NCI-H524 (cell line): ENCODE measurements around the gene TPSD1.
A peak's percentile ranks its signal among the peaks of the same experiment; 100 is the strongest.

Source experiments
- DNase-seq, 2 experiments: peaks; one replicate each; lab custom pipeline; 2025; lab: John Stamatoyannopoulos, UW

Gene TPSD1

DNA sequence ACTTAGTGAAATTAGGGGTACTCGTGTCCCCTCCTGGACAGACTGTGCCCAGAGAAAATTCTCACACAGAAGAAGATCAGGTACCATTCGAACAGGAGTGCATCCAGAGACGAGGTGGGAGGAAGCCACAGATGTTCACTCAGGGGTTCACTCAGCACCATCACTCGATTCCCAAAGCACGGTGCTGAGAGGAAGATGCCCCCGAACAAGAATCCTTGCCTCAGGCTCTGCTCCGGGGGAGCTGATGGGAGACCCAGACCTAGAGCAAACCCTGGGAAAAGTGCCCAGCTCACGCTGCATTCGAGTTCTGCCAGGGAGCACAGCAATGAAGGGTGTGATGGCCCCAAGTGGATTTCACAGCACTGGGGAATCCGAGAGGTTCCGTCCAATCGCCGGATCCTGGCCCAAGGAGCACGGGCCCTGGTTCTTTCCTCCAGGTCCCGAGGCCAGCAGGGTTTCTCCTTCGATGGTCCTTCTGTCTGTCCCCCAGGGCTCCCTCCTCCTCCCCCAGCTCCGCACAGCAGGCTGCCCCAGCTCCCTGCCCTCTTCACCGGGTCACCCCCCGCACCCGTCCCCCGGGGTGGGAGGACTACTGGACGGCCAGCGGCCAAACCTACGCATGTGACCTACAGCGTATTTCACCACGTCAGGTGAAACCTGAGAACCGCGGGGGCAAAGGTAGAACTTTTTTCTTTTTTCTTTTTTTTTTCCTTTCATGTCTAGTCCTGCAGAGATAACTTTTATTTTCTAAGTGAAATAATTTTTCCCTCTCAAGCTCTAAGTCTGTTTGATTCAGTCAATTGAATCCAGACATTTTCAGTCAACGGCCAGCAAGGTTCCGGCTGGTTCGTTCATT, 43.4 kb downstream of the TPSD1 start:
- no peak for DNase-seq

DNA sequence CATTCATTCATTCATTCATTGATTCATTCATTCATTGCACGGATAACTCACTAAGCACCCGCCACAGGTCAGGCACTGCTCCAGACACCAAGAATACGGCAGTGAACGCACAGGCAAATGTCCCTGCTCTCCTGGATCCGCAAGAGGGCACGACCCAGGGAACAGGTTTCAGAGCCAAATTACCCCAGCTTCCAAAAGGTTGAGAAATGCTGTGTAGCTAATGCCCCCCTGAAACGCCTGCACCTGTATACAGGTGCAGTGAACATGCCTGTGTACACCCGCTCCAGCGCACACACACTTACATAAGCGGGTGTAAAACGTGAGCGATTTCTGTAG, 44.0 kb downstream of the TPSD1 start:
- no peak for DNase-seq

DNA sequence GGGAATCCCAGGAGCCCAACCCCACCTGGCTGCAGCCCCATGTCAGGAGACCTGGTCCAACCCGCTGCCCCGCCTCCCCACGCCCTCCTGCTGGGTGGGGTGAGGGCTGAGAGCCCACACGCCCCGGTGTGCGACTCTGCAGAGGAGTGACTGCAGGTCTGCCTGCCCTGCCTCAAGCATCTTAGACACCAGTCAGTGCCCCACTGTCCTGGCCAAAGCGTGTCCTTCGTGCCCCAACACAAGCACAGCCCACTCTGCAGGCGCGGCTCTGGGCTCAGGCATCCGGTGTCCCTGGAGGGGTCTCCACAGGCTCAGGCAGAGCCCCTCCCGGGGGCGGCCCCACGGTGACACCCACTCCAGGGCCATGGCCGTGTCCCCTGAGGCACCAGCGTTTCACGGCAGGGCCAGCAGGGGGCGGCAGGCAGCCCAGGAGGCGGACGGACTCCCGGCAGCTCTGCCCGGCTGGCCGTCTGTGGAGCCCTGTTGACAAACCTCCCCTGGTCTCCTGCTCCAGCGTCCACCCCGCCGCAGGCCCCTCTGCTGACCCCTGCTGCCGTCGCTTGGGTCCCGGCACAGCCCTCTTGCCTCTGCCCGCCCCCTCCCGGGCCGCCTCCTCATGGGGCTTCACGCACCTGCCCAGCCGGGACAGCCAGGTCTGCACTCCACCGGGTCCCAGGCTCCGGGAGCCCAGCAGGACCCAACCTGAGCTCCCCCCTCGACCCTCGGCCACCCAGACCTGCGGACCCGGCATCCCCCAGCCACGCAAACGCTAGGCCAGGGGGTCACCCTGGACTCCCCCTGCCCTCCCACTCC, 45.0 kb downstream of the TPSD1 start:
- peak in 1 of 2 experiments; percentile 57 for DNase-seq

DNA sequence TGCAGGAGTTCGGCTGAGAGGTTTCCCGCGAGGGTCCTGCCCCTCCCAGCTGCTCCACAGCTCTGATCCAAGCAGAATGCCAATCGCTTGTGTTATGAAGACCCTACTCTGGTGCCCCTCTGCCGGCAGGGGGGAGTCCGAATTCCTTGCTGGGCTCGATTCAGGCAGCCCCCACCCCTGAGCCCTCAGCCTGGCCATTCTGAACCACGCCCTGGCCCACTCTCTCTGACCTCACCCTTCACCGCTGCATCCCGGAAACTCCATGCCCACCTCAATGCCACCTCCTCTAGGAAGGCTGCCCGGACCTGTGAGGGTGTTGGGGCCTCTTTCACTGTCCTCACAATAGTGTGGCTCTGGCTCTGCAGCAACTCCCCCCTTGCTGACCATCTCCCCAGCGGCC, 45.7 kb downstream of the TPSD1 start:
- no peak for DNase-seq

DNA sequence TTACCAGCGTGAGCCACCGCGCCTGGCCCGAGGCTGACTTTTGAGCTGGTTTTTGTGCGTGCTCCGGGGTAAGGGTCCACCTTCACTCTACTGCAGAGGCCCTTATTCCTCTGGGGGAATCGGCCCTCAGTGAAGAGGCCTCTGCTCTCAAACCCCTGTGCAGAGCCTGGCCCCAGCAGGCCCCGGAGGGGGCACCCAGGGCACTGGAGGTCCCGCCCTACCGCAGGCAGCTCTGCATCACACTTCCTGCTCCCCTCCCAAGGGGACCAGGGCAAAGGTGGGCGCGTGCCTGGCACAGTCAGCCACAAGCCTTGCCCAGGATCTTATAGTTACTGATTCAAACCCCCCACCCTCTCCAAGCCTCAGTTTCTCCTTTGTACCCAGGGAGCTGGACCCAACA, 50.0 kb downstream of the TPSD1 start:
- DNase-seq, result no peak

DNA sequence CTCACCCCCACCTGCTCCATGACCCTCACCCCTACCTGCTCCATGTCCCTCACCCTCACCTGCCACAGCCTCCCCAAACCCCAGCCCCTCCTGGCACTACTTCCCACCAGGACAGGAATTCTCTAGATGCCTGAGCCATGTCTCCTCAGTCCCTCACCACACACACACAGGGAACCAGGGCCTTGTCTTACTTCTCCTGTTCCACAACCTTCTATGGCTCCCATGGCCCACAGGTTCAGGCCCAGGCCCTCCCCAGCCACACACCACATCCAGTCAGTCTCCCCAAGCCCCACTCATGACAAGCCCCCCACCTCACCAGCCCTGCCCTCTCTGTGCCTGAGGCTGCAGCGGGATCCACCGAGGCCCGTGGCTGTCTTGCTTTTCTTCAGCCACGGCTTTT, 50.5 kb downstream of the TPSD1 start:
- DNase-seq, result no peak

DNA sequence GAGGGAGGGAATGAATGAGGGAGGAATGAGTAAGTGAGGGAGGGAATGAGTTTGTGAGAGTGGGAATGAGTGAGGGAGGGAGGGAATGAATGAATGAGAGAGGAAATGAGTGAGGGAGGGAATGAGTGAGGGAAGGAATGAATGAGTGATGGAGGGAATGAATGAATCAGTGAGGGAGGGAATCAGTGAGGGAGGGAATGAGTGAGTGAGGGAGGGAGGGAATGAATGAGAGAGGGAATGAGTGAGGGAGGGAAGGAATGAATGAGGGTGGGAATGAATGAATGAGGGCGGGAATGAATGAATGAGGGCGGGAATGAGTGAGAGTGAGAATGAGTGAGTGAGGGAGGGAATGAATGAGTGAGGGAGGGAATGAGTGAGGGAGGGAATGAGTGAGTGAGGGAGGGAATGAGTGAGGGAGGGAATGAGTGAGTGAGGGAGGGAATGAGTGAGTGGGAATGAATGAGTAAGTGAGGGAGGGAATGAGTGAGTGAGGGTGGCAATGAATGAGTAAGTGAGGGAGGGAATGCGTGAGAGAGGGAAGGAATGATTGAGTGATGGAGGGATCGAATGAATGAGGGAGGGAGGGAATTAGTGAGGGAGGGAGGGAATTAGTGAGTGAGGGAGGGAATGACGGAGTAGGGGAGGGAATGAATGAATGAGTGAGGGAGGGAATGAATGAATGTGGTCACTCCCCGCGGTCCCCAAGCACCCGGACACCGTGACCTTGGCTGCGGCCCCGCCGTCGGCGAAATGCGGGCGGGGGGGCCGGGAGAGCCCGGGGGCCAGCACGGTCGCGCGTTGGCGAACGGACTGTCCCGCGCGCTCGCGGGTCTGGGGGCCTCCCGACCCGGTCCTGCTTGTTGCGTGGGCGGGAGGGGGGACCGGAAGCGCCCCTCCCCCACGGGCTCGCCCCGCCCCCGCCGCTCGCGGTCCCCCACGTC, 52.4 kb downstream of the TPSD1 start:
- no peak for DNase-seq
